ENCODE results near the gene MAD1L1. TPM values are rescaled to one million over a fixed set of nuclear protein-coding genes. Genes with fewer than 3 reads are reported as not detected.
A peak's percentile ranks its signal among the peaks of the same experiment; 100 is the strongest.
"Not testable (repeated sequence)": the region's sequence is repeated elsewhere in the genome, so short reads cannot be mapped to it uniquely, and the experiment has no call there.

MAD1L1 gene
- polyA plus RNA-seq, 2 donors, result 18.0 to 24.9 TPM

GRCh38 chr7:2164646-2165045, 68.1 kb downstream of the MAD1L1 start:
- peaks cover 2 to 3% of the 10 kb centered on the region in 2 donors for H3K4me1 ChIP-seq (ENCODE audit: control insufficient read depth in 2 of 2, insufficient read depth in 2 of 2, low read length in 1 of 2)
- WGBS, 2 donors, result 96 to 98% methylated on average over 5 of the region's 5 CpGs
- peaks cover 0 to 6% of the 10 kb centered on the region in 2 donors for H3K36me3 ChIP-seq (ENCODE audit: control insufficient read depth in 2 of 2, insufficient read depth in 2 of 2, low read length in 1 of 2)
- H3K9me3 ChIP-seq (ENCODE audit: control insufficient read depth in 2 of 2, insufficient read depth in 1 of 2, low read depth in 1 of 2, low read length in 1 of 2), result no peaks in the 10 kb centered on the region
- H3K4me3 ChIP-seq (ENCODE audit: low read depth in 1 of 2, low read length in 2 of 2), result no peak overlapping the region
- no peaks in the 10 kb centered on the region for H3K27me3 ChIP-seq (ENCODE audit: control insufficient read depth in 1 of 2, insufficient read depth in 2 of 2, low read length in 2 of 2)
- H3K27ac ChIP-seq (ENCODE audit: low read depth in 2 of 2, low read length in 1 of 2), result no peak overlapping the region

- 84 to 85% methylated on average over 22 of the region's 22 CpGs for WGBS, 2 donors
- Histone ChIP-seq H3K9me3 (ENCODE audit: control insufficient read depth in 2 of 2, insufficient read depth in 1 of 2, low read depth in 1 of 2, low read length in 1 of 2) (no peaks in the 10 kb centered on the region), H3K4me1 (ENCODE audit: control insufficient read depth in 2 of 2, insufficient read depth in 2 of 2, low read length in 1 of 2) (peaks cover 0 to 2% of the 10 kb centered on the region in 2 donors), H3K27ac (ENCODE audit: low read depth in 2 of 2, low read length in 1 of 2) (no peak overlapping the region), H3K36me3 (ENCODE audit: control insufficient read depth in 2 of 2, insufficient read depth in 2 of 2, low read length in 1 of 2) (peaks cover 0 to 6% of the 10 kb centered on the region in 2 donors), H3K27me3 (ENCODE audit: control insufficient read depth in 1 of 2, insufficient read depth in 2 of 2, low read length in 2 of 2) (no peaks in the 10 kb centered on the region), H3K4me3 (ENCODE audit: low read depth in 1 of 2, low read length in 2 of 2) (no peak overlapping the region)
Observed at GRCh38 chr7:2163600-2164555, 68.9 kb downstream of the MAD1L1 start.

- Histone ChIP-seq H3K9me3 (ENCODE audit: control insufficient read depth in 2 of 2, insufficient read depth in 1 of 2, low read depth in 1 of 2, low read length in 1 of 2) (no peaks in the 10 kb centered on the region), H3K27me3 (ENCODE audit: control insufficient read depth in 1 of 2, insufficient read depth in 2 of 2, low read length in 2 of 2) (no peaks in the 10 kb centered on the region), H3K4me1 (ENCODE audit: control insufficient read depth in 2 of 2, insufficient read depth in 2 of 2, low read length in 1 of 2) (peaks cover 0 to 2% of the 10 kb centered on the region in 2 donors), H3K27ac (ENCODE audit: low read depth in 2 of 2, low read length in 1 of 2) (no peak overlapping the region), H3K36me3 (ENCODE audit: control insufficient read depth in 2 of 2, insufficient read depth in 2 of 2, low read length in 1 of 2) (peaks cover 0 to 6% of the 10 kb centered on the region in 2 donors), H3K4me3 (ENCODE audit: low read depth in 1 of 2, low read length in 2 of 2) (no peak overlapping the region)
- 81 to 82% methylated on average over 4 of the region's 4 CpGs for WGBS, 2 donors
Observed at GRCh38 chr7:2162959-2163358, 69.8 kb downstream of the MAD1L1 start.

- WGBS, 2 donors, result 86 to 89% methylated on average over 12 to 16 of the region's 17 CpGs
- H3K27ac ChIP-seq (ENCODE audit: low read depth in 2 of 2, low read length in 1 of 2); H3K4me3 ChIP-seq (ENCODE audit: low read depth in 1 of 2, low read length in 2 of 2); H3K9me3 ChIP-seq (ENCODE audit: control insufficient read depth in 2 of 2, insufficient read depth in 1 of 2, low read depth in 1 of 2, low read length in 1 of 2); H3K36me3 ChIP-seq (ENCODE audit: control insufficient read depth in 2 of 2, insufficient read depth in 2 of 2, low read length in 1 of 2); H3K27me3 ChIP-seq (ENCODE audit: control insufficient read depth in 1 of 2, insufficient read depth in 2 of 2, low read length in 2 of 2); H3K4me1 ChIP-seq (ENCODE audit: control insufficient read depth in 2 of 2, insufficient read depth in 2 of 2, low read length in 1 of 2): not testable (repeated sequence)
Observed at GRCh38 chr7:2162004-2162902, 70.5 kb downstream of the MAD1L1 start.

- Histone ChIP-seq H3K4me1 (ENCODE audit: control insufficient read depth in 2 of 2, insufficient read depth in 2 of 2, low read length in 1 of 2) (peaks cover 0 to 2% of the 10 kb centered on the region in 2 donors), H3K27ac (ENCODE audit: low read depth in 2 of 2, low read length in 1 of 2) (no peak overlapping the region), H3K9me3 (ENCODE audit: control insufficient read depth in 2 of 2, insufficient read depth in 1 of 2, low read depth in 1 of 2, low read length in 1 of 2) (no peaks in the 10 kb centered on the region), H3K27me3 (ENCODE audit: control insufficient read depth in 1 of 2, insufficient read depth in 2 of 2, low read length in 2 of 2) (no peaks in the 10 kb centered on the region), H3K4me3 (ENCODE audit: low read depth in 1 of 2, low read length in 2 of 2) (no peak overlapping the region), H3K36me3 (ENCODE audit: control insufficient read depth in 2 of 2, insufficient read depth in 2 of 2, low read length in 1 of 2) (peaks cover 0 to 3% of the 10 kb centered on the region in 2 donors)
- WGBS, 2 donors, result 96 to 99% methylated on average over 8 of the region's 8 CpGs
Observed at GRCh38 chr7:2159176-2159520, 73.6 kb downstream of the MAD1L1 start.

- H3K36me3 ChIP-seq (ENCODE audit: control insufficient read depth in 2 of 2, insufficient read depth in 2 of 2, low read length in 1 of 2), result peaks cover 0 to 3% of the 10 kb centered on the region in 2 donors
- no peaks in the 10 kb centered on the region for H3K27me3 ChIP-seq (ENCODE audit: control insufficient read depth in 1 of 2, insufficient read depth in 2 of 2, low read length in 2 of 2)
- H3K4me1 ChIP-seq (ENCODE audit: control insufficient read depth in 2 of 2, insufficient read depth in 2 of 2, low read length in 1 of 2), result peaks cover 0 to 2% of the 10 kb centered on the region in 2 donors
- no peak overlapping the region for H3K4me3 ChIP-seq (ENCODE audit: low read depth in 1 of 2, low read length in 2 of 2)
- no peaks in the 10 kb centered on the region for H3K9me3 ChIP-seq (ENCODE audit: control insufficient read depth in 2 of 2, insufficient read depth in 1 of 2, low read depth in 1 of 2, low read length in 1 of 2)
- 81 to 88% methylated on average over 13 of the region's 13 CpGs for WGBS, 2 donors
- peak overlapping the region; percentile 43 for H3K27ac ChIP-seq (ENCODE audit: low read depth in 2 of 2, low read length in 1 of 2)
Observed at GRCh38 chr7:2158331-2159175, 74.2 kb downstream of the MAD1L1 start.

GRCh38 chr7:2157473-2158279, 75.1 kb downstream of the MAD1L1 start:
- Histone ChIP-seq H3K9me3 (ENCODE audit: control insufficient read depth in 2 of 2, insufficient read depth in 1 of 2, low read depth in 1 of 2, low read length in 1 of 2) (no peaks in the 10 kb centered on the region), H3K4me1 (ENCODE audit: control insufficient read depth in 2 of 2, insufficient read depth in 2 of 2, low read length in 1 of 2) (peaks cover 0 to 2% of the 10 kb centered on the region in 2 donors), H3K36me3 (ENCODE audit: control insufficient read depth in 2 of 2, insufficient read depth in 2 of 2, low read length in 1 of 2) (peaks cover 0 to 3% of the 10 kb centered on the region in 2 donors), H3K4me3 (ENCODE audit: low read depth in 1 of 2, low read length in 2 of 2) (no peak overlapping the region), H3K27me3 (ENCODE audit: control insufficient read depth in 1 of 2, insufficient read depth in 2 of 2, low read length in 2 of 2) (no peaks in the 10 kb centered on the region), H3K27ac (ENCODE audit: low read depth in 2 of 2, low read length in 1 of 2) (peak overlapping the region; percentile 43 to 76)
- 54 to 60% methylated on average over 19 of the region's 19 CpGs for WGBS, 2 donors

- peak overlapping the region in 1 of 2 donors; percentile 76 for H3K27ac ChIP-seq (ENCODE audit: low read depth in 2 of 2, low read length in 1 of 2)
- no peaks in the 10 kb centered on the region for H3K27me3 ChIP-seq (ENCODE audit: control insufficient read depth in 1 of 2, insufficient read depth in 2 of 2, low read length in 2 of 2)
- WGBS, 2 donors, result 87 to 89% methylated on average over 15 of the region's 15 CpGs
- peaks cover 0 to 3% of the 10 kb centered on the region in 2 donors for H3K36me3 ChIP-seq (ENCODE audit: control insufficient read depth in 2 of 2, insufficient read depth in 2 of 2, low read length in 1 of 2)
- H3K4me1 ChIP-seq (ENCODE audit: control insufficient read depth in 2 of 2, insufficient read depth in 2 of 2, low read length in 1 of 2), result peaks cover 0 to 2% of the 10 kb centered on the region in 2 donors
- H3K4me3 ChIP-seq (ENCODE audit: low read depth in 1 of 2, low read length in 2 of 2), result no peak overlapping the region
- H3K9me3 ChIP-seq (ENCODE audit: control insufficient read depth in 2 of 2, insufficient read depth in 1 of 2, low read depth in 1 of 2, low read length in 1 of 2), result no peaks in the 10 kb centered on the region
Observed at GRCh38 chr7:2156756-2157472, 75.8 kb downstream of the MAD1L1 start.

All from esophagus (tissue), 2 donors.